Heart left ventricle (tissue), 16 donors: ENCODE measurements around the gene TARBP2. TPM values are rescaled to one million over a fixed set of nuclear protein-coding genes. Genes with fewer than 3 reads are reported as not detected.
A peak's percentile ranks its signal among the peaks of the same experiment; 100 is the strongest.

Experiments used
- ATAC-seq, 4 donors: fragments of 200-7000 bp; cut with Tn5 transposase; one replicate each; pipeline ENCODE4 v1.9.1; 2020 to 2022; ENCODE audit warnings: moderate library complexity in 4 of 4, mild to moderate bottlenecking in 3 of 4, moderate number of reproducible peaks in 1 of 4
- DNase-seq, 5 donors: peaks; one replicate each; pipeline ENCODE4 v3.0.0-alpha.2; 2020
- H3K27ac ChIP-seq, 12 donors: fragments of 200-600 bp; sonication (generic) in 4 of 12; one replicate each; pipeline versions ENCODE4 v1.5.0 to v1.8.0; 2016 to 2022; ENCODE audit warnings: mild to moderate bottlenecking in 2 of 12
- H3K27me3 ChIP-seq, 9 donors: fragments of 200-600 bp; sonication (generic) in 2 of 9; one replicate each; pipeline versions ENCODE4 v1.5.1 to v1.8.0; 2016 to 2022; ENCODE audit warnings: mild to moderate bottlenecking in 3 of 9
- H3K36me3 ChIP-seq, 9 donors: fragments of 200-600 bp; sonication (generic) in 2 of 9; one replicate each; pipeline versions ENCODE4 v1.5.0 to v1.8.0; 2018 to 2022; ENCODE audit warnings: mild to moderate bottlenecking in 2 of 9
- H3K4me1 ChIP-seq, 12 donors: fragments of 200-600 bp; sonication (generic) in 4 of 12; one replicate each; pipeline versions ENCODE4 v1.5.0 to v1.8.0; 2016 to 2022; ENCODE audit warnings: mild to moderate bottlenecking in 3 of 12
- H3K4me3 ChIP-seq, 12 donors: fragments of 200-600 bp; sonication (generic) in 4 of 12; one replicate each; pipeline versions ENCODE4 v1.5.0 to v1.8.0; 2017 to 2022; ENCODE audit warnings: mild to moderate bottlenecking in 9 of 12, moderate library complexity in 4 of 12
- H3K9me3 ChIP-seq, 12 donors: fragments of 200-600 bp; sonication (generic) in 4 of 12; one replicate each; pipeline versions ENCODE4 v1.5.0 to v1.8.0; 2016 to 2022; ENCODE audit warnings: mild to moderate bottlenecking in 1 of 12
- POLR2A ChIP-seq, 2 donors: fragments of 450-650 bp; IDR thresholded peaks; one replicate each; pipeline ENCODE4 v1.6.1; 2017; ENCODE audit warnings: antibody characterized with exemption in 2 of 2, mild to moderate bottlenecking in 2 of 2, moderate library complexity in 2 of 2
- WGBS, 4 donors: extraction: QIAGEN DNeasy Blood & Tissue Kit in 2 of 4; methylation state at CpG; one replicate each; pipeline versions ENCODE4 v1.1.5 to v1.1.7; 2013 to 2018; 5-methylcytosine and 5-hydroxymethylcytosine counted together
- intact Hi-C, 10 donors: fragments of 100-400 bp; cut with DNase I; formaldehyde crosslinking; loops; one replicate each; pipeline versions ENCODE4 v1.11.1 to v1.14.2; 2022
- polyA plus RNA-seq, 2 donors: library from polyadenylated mRNA; stranded (reverse); fragments of 200-250 nt; gene quantifications; one replicate each; pipeline ENCODE4 v1.2.3, GENCODE V29; 2013
- total RNA-seq, 9 donors: library from RNA; depleted of rRNA in 2 of 9; stranded (reverse); fragments of >200 nt in 2 of 9; fragmentation: NEBNext Ultra II Directional in 3 of 9; extraction: Animal tissue kit (Norgen Biotek cat#: 25700) in 3 of 9; gene quantifications; one replicate each; pipeline versions ENCODE4 v1.1.0 to v1.2.4, GENCODE V29; 2016 to 2023
- TF ChIP-seq, protein P1 (sequence below), 12 donors: fragments of 200-600 bp; sonication (generic) in 4 of 12; IDR thresholded peaks; one replicate each; pipeline versions ENCODE4 v1.5.0 to v1.8.0; 2018 to 2022; ENCODE audit warnings: antibody characterized with exemption in 12 of 12, mild to moderate bottlenecking in 5 of 12
- donor health status: ischemic (EF 13 %, LVEDD 7.1; RV severe dilation, severe dysfunction).
- donor health status: healthy with polysubstance abuse.
- donor health status: DM: no; HTN: yes; CAD: no.
- donor health status: DM: no; HTN: no; CAD: no.
- donor health status: ischemic (EF 25% LVEDD 6.9; RV normal size, moderate dysfunction).
- donor health status: ischemic (EF 25% LVEDD 5.7; RV mildly dilated, moderate dysfunction).
- donor health status: healthy.
- donor health status: DM: yes; HTN: yes; CAD: no.
- donor health status: ischemic (EF 35%, LVEDD 5.7; RV mildly dilated, moderate dysfunction).
- donor health status: nonischemic (EF 11% LVEDD 7.7; RV severe dilation, severe dysfunction).
- donor health status: DM: yes; HTN: yes; CAD: no.
- donor health status: PGD.
- donor health status: ischemic (EF 29% LVEDD 5.4; RV normal size, mild dysfunction).
- donor health status: nonischemic (EF 23%, LVEDD 6.1; RV moderate dilation, normal function).

TARBP2 gene
- total and polyA plus RNA-seq, 11 donors, result 7.8 to 23.5 (median 11.9) TPM

DNA sequence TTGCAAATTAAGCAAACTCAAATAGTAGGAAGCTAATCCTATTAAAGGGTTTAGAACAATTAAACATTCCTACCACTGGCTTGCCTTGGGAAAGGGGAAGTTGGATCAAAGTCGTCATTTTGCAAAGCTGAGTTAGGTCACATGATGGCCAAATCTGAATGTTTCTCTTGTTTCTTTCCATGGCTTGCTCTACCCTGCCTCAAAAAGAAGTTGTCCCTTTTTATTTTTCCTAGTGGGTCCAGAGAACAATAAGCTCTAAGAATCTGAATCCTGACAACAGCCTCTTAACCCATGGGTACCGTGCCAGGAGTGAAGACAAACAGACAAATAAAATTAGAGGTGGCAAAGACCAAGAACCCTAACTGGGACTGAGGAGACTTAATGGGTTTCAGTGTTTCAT lies 32.4 kb downstream of the TARBP2 start:
- Histone ChIP-seq H3K36me3 (peaks cover 8 to 99% (median 97%) of the 10 kb centered on the region in 9 donors), H3K9me3 (no peaks in the 10 kb centered on the region), H3K4me1 (peaks cover 0 to 20% (median 0%) of the 10 kb centered on the region in 12 donors), H3K27ac (peak overlapping the region in 1 of 12 donors; percentile 73), H3K27me3 (no peaks in the 10 kb centered on the region), H3K4me3 (peak overlapping the region in 1 of 12 donors; percentile 5)
- ATAC-seq (no peak), DNase-seq (no peak)
- 80 to 88% (median 82%) methylated on average over 2 of the region's 2 CpGs for WGBS, 4 donors
- intact Hi-C loops, result loop anchor here in 1 of 10 donors (10.0 kb wide), 1 partner anchor 211 kb away; no protein-coding TSS in a partner anchor
- no peak for TF ChIP-seq POLR2A (IDR thresholded peaks at IDR 0.05)
- TF ChIP-seq, protein P1, sequence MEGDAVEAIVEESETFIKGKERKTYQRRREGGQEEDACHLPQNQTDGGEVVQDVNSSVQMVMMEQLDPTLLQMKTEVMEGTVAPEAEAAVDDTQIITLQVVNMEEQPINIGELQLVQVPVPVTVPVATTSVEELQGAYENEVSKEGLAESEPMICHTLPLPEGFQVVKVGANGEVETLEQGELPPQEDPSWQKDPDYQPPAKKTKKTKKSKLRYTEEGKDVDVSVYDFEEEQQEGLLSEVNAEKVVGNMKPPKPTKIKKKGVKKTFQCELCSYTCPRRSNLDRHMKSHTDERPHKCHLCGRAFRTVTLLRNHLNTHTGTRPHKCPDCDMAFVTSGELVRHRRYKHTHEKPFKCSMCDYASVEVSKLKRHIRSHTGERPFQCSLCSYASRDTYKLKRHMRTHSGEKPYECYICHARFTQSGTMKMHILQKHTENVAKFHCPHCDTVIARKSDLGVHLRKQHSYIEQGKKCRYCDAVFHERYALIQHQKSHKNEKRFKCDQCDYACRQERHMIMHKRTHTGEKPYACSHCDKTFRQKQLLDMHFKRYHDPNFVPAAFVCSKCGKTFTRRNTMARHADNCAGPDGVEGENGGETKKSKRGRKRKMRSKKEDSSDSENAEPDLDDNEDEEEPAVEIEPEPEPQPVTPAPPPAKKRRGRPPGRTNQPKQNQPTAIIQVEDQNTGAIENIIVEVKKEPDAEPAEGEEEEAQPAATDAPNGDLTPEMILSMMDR (IDR thresholded peaks at IDR 0.05), result no peak

DNA sequence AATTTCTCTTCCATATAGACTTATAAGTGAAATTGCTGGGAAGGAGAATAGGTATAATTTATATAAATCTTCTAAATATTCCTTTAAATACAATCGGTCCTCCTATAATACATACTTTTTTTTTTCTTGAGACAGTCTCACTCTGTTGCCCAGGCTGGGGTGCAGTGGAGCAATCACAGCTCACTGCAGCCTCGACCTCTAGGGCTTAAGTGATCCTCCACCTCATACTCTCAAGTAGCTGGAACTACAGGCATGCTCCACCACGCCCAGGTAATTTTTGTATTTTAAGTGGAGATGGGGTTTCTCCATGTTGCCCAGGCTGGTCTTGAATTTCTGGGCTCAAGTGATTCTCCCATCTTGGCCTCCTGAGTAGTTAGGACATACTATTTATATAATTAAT lies 35.9 kb downstream of the TARBP2 start:
- no peaks in the 10 kb centered on the region for H3K9me3 ChIP-seq
- WGBS, 4 donors, result 92 to 95% (median 94%) methylated on average over 3 of the region's 3 CpGs
- peaks cover 0 to 27% (median 2%) of the 10 kb centered on the region in 12 donors for H3K4me1 ChIP-seq
- ATAC-seq, result no peak
- H3K27ac ChIP-seq, result no peak overlapping the region
- H3K27me3 ChIP-seq, result no peaks in the 10 kb centered on the region
- TF ChIP-seq, protein P1 (IDR thresholded peaks at IDR 0.05), result no peak
- no peak for TF ChIP-seq POLR2A (IDR thresholded peaks at IDR 0.05)
- DNase-seq, result no peak
- intact Hi-C loops, result loop anchor here in 1 of 10 donors (10.0 kb wide), 1 partner anchor 208 kb away; no protein-coding TSS in a partner anchor
- peaks cover 3 to 100% (median 99%) of the 10 kb centered on the region in 9 donors for H3K36me3 ChIP-seq
- H3K4me3 ChIP-seq, result no peak overlapping the region

DNA sequence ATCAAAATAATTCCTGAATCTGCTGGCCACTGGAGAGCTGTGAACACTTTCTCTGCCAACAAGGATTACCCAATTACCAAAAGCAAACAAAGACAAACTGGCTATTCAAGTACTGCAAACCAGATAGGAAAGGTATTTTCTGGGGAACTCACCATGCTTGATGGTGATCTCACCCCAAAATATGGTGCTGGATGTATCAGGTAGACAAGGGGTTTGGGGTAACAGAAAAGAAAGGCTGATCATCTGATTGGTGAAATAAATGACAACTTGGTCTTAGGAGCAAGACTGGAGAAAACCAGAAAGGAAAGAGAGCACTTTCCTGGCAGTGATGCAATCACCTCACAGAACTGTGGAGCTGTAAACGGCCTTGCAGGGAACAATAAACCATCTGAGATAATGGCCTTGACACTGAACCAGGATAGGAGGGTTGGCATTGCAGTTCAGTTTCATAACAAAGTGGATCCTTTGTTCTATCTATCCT lies 37.2 kb downstream of the TARBP2 start:
- H3K27ac ChIP-seq, result peak overlapping the region in 3 of 12 donors; percentile 32 to 73 (median 53)
- H3K27me3 ChIP-seq, result no peaks in the 10 kb centered on the region
- no peaks in the 10 kb centered on the region for H3K9me3 ChIP-seq
- intact Hi-C loops, result loop anchor here in 1 of 10 donors (10.0 kb wide), 1 partner anchor 207 kb away; no protein-coding TSS in a partner anchor
- ATAC-seq, result peak in 3 of 4 donors; percentile 31 to 78 (median 63)
- 12 to 16% (median 14%) methylated on average over 1 of the region's 1 CpG for WGBS, 4 donors
- peaks cover 2 to 100% (median 98%) of the 10 kb centered on the region in 9 donors for H3K36me3 ChIP-seq
- DNase-seq, result no peak
- peaks cover 0 to 25% (median 2%) of the 10 kb centered on the region in 12 donors for H3K4me1 ChIP-seq
- TF ChIP-seq POLR2A (IDR thresholded peaks at IDR 0.05), result no peak
- TF ChIP-seq, protein P1 (IDR thresholded peaks at IDR 0.05), result no peak
- no peak overlapping the region for H3K4me3 ChIP-seq

DNA sequence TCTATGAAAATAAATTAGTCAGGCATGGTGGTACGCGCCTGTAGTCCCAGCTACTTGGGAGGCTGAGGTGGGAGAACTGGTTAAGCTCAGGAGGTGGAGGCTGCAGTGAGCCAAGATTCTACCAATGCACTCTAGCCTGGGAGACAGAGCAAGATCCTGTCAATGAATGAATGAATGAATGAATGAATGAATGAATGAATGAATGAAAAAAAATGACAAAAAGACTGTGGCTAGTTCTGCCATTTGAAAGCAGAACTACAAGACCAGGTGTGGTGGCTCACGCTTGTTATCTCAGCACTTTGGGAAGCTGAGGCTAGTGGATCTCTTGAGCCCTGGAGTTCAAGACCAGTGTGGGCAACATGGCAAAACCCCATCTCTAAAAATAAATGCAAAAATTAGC lies 38.4 kb downstream of the TARBP2 start:
- 93 to 98% (median 95%) methylated on average over 3 of the region's 3 CpGs for WGBS, 4 donors
- no peak for TF ChIP-seq POLR2A (IDR thresholded peaks at IDR 0.05)
- TF ChIP-seq, protein P1 (IDR thresholded peaks at IDR 0.05), result no peak
- H3K27ac ChIP-seq, result peak overlapping the region in 1 of 12 donors; percentile 73
- H3K9me3 ChIP-seq, result no peaks in the 10 kb centered on the region
- peaks cover 0 to 27% (median 8%) of the 10 kb centered on the region in 12 donors for H3K4me1 ChIP-seq
- no peak overlapping the region for H3K4me3 ChIP-seq
- intact Hi-C loops, result loop anchor here in 1 of 10 donors (10.0 kb wide), 1 partner anchor 205 kb away; no protein-coding TSS in a partner anchor
- H3K27me3 ChIP-seq, result no peaks in the 10 kb centered on the region
- peaks cover 2 to 95% (median 87%) of the 10 kb centered on the region in 9 donors for H3K36me3 ChIP-seq
- ATAC-seq, result no peak
- no peak for DNase-seq
